ENCODE measurements around the gene NFATC4.

GRCh38 chr14:24325041-24325530, 42.9 kb upstream of the NFATC4 start:
- TF ChIP-seq EZH2 (IDR thresholded peaks at IDR 0.05; ENCODE audit: low read length, unreplicated experiment) = no peak
- no peak for TF ChIP-seq CTCF (conservative IDR thresholded peaks at IDR 0.05; ENCODE audit: low read depth, low read length)
- no peak for TF ChIP-seq EZH2phosphoT487 (IDR thresholded peaks at IDR 0.05; ENCODE audit: borderline replicate concordance, low read length)
